GM19351 (cell line): Measurements from ENCODE around the gene LZIC.
A peak's percentile ranks its signal among the peaks of the same experiment; 100 is the strongest.

Source experiments
- ATAC-seq: cut with Tn5 transposase; IDR thresholded peaks from one replicate; pipeline ENCODE4 v1.9.1; 2021; ENCODE audit warnings: mild to moderate bottlenecking, moderate library complexity; ENCODE audit not compliant: unreplicated experiment

LZIC gene

DNA sequence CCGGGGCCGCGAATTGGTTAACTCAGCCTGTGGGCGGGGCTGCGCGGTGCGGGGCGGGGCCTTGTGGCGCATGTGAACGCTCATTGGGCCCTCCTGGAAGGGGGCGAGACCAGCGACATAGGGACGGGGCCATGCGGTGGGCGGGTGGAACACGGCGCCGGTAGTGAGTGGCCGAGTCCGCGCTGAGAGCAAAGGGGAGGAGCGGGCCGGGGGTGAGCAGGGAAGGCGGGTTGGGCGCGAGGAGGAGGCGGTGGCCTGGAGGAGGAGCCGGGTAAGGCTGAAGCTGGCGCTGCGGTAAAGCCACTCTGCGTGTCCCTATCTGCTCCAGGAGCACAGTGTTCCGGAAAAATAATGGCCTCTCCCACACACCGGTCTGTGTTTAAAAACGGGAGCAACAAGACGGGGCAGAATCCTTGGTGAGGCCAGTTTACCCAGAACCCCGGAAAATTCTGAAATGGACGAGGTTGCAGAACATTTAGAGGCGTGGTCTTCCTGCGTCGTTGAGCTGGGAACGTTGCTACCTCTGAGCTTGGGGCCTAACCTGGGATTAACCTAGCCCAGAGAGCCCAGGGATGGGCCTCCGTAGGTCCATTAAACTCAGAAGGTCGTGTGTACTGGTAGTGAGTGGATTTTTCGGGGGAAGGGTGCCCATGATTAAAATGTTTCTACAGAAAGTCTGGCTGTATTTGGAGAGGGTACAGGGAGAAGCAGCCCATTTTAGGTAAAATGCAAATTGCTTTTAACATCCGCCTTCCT, 32.6 kb downstream of the LZIC start:
- peak; percentile 93 for ATAC-seq

GRCh38 chr1:9910076-9910422, 33.1 kb downstream of the LZIC start, which contains the start of gene CTNNBIP1:
Gene CTNNBIP1 (minus strand): TSS chr1:9910269. CDS start chr1:9872064, 38,205 bp downstream.
- peak; percentile 72 for ATAC-seq

GRCh38 chr1:9909234-9910046, 33.8 kb downstream of the LZIC start:
- ATAC-seq: peak; percentile 1

DNA sequence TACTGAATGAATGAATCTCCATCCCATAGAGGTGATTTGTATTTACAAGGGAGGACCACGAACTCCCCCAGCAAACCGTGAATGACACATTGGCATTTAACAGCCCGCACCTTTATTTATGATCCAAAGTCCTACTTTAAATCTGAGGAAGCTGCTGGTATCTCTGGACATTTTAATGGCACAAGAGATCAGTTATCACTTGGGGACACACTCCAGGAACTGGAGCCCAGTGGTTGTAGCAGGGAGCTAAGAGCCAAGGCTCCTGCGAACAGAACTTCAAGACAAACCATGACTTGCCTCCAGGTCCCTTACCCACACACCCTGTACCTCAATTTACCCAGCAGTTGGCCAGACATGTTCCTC, 34.3 kb downstream of the LZIC start:
- no peak for ATAC-seq

GRCh38 chr1:9907441-9907840, 35.8 kb downstream of the LZIC start:
- no peak for ATAC-seq

DNA sequence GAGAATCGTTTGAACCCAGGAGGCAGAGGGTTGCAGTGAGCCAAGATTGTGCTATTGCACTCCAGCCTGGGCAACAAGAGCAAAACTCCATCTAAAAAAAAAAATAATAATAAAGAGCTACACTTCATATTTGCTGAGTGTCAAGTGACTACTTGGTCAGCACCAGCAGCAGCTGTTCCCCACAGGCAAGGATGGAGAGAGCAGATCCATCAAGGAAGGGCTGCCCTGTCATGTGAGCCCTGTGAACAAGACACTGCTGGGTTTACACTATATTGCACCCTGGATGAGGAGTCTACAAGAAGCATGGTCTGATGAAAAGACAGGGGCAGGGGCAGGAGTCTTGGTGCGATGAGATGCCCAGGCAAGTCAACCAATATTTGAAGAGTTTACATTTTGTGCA, 36.7 kb downstream of the LZIC start:
- no peak for ATAC-seq

- ATAC-seq: no peak
These were observed 38.2 kb downstream of the LZIC start for GRCh38 chr1:9905010-9905409.

GRCh38 chr1:9904596-9904995, 38.6 kb downstream of the LZIC start:
- no peak for ATAC-seq

- no peak for ATAC-seq
These were observed 39.2 kb downstream of the LZIC start for GRCh38 chr1:9903801-9904527.

DNA sequence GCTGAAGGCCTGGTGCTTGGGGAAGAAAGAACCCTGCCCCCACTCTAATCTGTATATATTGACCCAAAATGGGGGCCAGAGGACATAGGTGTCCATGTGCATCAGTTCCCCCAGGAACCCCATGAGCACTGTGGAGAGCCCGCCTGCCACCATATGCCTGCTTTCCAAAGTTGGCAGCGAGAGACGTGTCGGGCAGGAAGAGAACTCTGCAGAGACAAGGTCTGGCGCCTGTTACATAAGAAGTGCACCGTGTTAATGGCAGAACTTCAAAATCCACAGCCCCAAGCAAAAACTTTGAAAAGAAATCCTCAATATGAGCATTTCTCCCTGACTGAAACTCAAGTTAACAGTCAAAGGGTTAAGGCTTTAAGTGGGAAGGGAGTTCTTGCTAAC, 41.1 kb downstream of the LZIC start:
- no peak for ATAC-seq

DNA sequence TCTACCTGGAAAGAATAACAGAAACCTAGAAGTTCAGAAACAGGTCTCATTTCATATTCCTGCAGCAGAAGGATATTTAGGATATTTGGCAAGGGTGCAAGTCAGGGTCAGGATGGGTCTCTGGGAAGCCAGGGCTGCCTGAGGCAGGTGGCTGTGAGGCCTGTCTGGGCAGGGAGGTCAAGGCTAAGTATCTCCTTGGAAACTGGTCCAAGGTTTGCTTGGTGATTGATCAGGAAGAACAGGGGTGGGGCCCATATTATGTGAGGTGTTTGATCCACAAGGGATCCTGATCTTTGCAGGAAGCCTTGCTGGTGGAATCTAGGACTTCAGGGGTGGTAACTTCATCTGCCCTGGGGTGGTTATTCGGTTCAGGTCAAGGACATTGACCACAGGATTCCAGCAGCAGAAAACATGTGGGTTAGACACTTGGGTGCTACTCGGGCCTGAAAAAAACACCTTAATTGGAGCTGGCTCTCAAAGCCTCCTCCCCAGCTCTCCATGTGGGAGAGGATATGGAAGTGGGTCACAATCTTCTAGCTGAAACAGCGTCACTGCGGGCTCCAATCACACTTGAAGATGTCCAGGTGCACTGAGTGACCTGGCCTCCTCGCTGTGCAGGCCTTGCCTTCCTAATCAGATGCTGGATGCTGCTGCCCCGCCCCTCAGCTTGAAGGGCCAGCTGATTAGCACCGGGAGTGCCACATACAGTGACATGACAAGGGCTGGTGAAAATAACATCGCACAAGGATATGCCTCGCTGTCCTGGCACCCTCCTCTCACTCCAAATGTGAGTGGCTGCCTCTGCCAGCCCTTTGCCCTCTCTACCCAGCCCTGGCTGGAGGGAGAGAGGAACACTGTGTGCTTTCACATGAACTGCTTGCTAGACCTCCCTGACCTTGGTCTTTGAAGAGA, 41.8 kb downstream of the LZIC start:
- no peak for ATAC-seq

GRCh38 chr1:9900142-9901043, 42.8 kb downstream of the LZIC start:
- no peak for ATAC-seq

DNA sequence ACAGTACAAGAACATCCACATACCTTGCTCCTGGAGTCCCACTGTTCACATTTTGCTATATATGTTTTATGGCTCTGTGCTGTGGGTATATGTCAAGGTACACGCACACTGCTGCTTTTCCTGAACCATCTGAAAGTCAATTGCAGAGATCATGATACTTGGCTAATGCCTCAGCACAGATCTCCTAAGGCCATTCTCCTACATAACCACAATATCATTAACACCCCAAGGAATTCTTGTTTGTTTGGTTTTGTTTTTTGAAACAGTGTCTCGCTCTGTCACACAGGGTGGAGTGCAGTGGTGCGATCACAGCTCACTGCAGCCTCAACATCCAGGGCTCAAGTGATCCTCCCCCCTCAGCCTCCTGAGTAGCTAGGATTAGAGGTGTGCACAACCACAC, 49.1 kb downstream of the LZIC start:
- no peak for ATAC-seq

GRCh38 chr1:9892563-9893528, 50.3 kb downstream of the LZIC start:
- ATAC-seq: no peak

DNA sequence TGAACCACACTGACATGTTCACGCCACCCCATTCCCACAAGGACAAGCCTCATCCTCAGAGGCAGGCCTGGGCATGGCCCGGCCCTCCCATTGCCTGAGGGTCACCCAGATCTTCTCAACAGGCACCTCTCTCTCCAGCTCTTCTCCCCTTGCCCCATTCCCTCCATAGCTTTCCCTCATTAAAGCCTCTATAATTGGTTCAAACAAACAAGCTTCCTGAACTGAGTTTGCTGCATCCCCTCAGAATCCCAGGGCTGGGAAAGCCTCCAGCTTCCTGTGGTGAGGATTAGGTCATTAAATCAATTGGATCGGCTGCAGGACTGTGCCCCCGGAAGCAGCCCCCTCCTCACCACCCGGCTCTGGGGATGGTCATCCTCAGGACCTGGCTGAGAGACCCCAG, 52.0 kb downstream of the LZIC start:
- no peak for ATAC-seq

GRCh38 chr1:9890224-9890731, 52.9 kb downstream of the LZIC start:
- ATAC-seq: no peak

- ATAC-seq: no peak
These were observed 53.8 kb downstream of the LZIC start for GRCh38 chr1:9889411-9889810.

DNA sequence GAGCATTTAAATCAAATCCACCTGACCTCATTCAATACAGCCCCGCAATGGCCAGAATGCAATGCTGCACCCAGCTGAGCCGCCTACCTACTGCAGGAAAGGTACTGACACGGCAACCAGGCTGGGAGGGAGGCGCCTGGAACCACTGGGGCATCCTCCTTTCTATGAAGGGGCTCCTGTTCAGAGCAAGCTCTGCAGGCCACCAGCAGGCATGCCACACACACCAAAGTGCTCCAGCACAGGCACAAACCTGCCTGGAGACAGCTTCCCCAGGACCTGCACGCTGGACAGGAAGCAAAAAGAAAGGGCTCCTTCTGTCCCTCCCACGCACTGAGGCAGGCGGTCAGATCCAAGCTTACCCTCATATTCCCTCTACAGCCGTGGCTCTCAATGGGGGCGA, 54.3 kb downstream of the LZIC start:
- no peak for ATAC-seq
